ENCODE measurements around the gene RAB1A. TPM values are rescaled to one million over a fixed set of nuclear protein-coding genes. Genes with fewer than 3 reads are reported as not detected.
A peak's percentile ranks its signal among the peaks of the same experiment; 100 is the strongest.

The RAB1A gene
- total and polyA plus RNA-seq, 2 of the 13 experiments (the other 11 are each of a cell fraction or from before 2014, with no cell fraction given): 206 to 226 TPM

DNA sequence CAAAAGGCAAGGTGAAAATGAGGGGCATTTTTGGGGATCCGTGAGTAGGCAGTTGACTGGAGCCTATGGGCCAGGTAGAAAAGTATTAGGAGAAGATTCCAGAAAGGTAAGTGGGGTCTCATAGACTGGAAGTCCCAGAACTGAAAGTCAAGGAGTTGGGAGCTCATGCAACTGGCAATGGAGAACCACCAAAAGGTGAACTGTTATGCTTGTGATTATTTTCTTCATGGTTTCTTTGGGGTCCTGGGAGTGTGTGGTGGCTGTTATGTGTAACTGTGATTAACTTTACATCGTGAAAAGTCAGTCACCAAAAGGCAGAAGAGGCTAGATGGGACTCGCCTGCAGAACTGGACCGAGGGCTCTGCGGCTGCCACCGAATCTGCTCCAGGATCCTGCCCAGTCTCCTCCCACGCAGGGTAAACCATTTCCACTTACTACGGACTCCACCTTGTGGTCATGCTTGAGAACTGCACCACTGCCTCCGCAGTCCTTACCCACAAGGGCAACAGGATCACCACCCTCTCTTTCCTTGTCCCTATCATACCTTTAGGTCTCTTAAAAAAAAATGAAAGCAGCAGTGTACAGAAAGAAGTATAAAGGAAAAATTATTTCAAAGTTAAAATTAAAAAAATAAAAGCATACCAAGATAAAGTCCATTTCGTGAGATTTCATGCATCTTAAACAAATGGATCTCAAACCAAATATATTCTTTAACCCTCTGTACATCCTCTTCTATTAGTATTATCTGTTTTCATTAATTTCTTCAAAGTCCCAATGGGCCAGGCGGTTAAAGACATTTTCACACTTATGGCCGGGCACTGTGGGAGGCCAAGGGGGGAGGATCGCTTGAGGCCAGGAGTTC, 89.3 kb downstream of the RAB1A start (continued):
- TF ChIP-seq STAG1 (CRISPR knock-in tag; IDR thresholded peaks at IDR 0.05) (peak; percentile 98), ZNF274 (CRISPR knock-in tag; IDR thresholded peaks at IDR 0.05) (no peak), PPARG (CRISPR knock-in tag; conservative IDR thresholded peaks at IDR 0.05) (0 out of 2 replicates have a peak, but pooled peaks have one; percentile 37), ETV5 (CRISPR knock-in tag; IDR thresholded peaks at IDR 0.05; ENCODE audit: borderline replicate concordance) (peak; percentile 29; the same call in 1 of the 2 replicates), KLF16 (CRISPR knock-in tag; IDR thresholded peaks at IDR 0.05) (peak in 1 of 2 experiments; percentile 78; a peak in 2 of 4 replicates), FOXC1 (CRISPR knock-in tag; IDR thresholded peaks at IDR 0.05; ENCODE audit: borderline replicate concordance) (0 out of 2 replicates have a peak, but pooled peaks have one; percentile 43), CBX5 (CRISPR knock-in tag; IDR thresholded peaks at IDR 0.05; ENCODE audit: borderline replicate concordance) (peak; percentile 70; the same call in 1 of the 2 replicates), DDIT3 (CRISPR knock-in tag; IDR thresholded peaks at IDR 0.05) (0 out of 2 replicates have a peak, but pooled peaks have one; percentile 48), PATZ1 (CRISPR knock-in tag; IDR thresholded peaks at IDR 0.05) (peak; percentile 25; the same call in 1 of the 2 replicates), SP2 (CRISPR knock-in tag; IDR thresholded peaks at IDR 0.05) (no peak), NFATC3 (CRISPR knock-in tag; IDR thresholded peaks at IDR 0.05) (no peak), THAP9 (CRISPR knock-in tag; IDR thresholded peaks at IDR 0.05; ENCODE audit: borderline replicate concordance) (no peak; the same call in 1 of the 2 replicates), MIER3 (CRISPR knock-in tag; IDR thresholded peaks at IDR 0.05; ENCODE audit: borderline replicate concordance) (peak; percentile 73; the same call in 1 of the 2 replicates)
- TF ChIP-seq, protein P1, sequence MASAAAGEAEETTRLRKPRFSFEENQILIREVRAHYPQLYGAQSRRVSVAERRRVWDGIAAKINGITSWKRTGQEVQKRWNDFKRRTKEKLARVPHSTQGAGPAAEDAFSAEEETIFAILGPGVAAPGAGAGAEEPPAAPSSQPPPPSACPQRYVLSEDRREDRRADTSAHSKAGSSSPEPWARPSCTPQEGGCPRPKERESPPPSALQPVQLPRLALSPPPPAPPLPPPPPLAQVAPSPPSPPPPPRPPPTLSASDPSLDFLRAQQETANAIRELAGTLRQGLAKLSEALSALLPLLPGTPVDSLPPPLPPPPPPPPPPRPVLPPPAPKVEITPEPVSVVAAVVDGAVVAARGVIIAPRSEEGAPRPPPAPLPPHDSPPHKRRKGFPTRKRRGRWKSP (CRISPR knock-in tag; IDR thresholded peaks at IDR 0.05): 0 out of 2 replicates have a peak, but pooled peaks have one; percentile 45
- TF ChIP-seq, protein P2, sequence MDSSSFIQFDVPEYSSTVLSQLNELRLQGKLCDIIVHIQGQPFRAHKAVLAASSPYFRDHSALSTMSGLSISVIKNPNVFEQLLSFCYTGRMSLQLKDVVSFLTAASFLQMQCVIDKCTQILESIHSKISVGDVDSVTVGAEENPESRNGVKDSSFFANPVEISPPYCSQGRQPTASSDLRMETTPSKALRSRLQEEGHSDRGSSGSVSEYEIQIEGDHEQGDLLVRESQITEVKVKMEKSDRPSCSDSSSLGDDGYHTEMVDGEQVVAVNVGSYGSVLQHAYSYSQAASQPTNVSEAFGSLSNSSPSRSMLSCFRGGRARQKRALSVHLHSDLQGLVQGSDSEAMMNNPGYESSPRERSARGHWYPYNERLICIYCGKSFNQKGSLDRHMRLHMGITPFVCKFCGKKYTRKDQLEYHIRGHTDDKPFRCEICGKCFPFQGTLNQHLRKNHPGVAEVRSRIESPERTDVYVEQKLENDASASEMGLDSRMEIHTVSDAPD (CRISPR knock-in tag; IDR thresholded peaks at IDR 0.05): no peak
- TF ChIP-seq, protein P3, sequence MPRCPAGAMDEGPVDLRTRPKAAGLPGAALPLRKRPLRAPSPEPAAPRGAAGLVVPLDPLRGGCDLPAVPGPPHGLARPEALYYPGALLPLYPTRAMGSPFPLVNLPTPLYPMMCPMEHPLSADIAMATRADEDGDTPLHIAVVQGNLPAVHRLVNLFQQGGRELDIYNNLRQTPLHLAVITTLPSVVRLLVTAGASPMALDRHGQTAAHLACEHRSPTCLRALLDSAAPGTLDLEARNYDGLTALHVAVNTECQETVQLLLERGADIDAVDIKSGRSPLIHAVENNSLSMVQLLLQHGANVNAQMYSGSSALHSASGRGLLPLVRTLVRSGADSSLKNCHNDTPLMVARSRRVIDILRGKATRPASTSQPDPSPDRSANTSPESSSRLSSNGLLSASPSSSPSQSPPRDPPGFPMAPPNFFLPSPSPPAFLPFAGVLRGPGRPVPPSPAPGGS (CRISPR knock-in tag; IDR thresholded peaks at IDR 0.05): no peak
